Middle frontal gyrus (tissue), 1 donor: ENCODE measurements around the gene SPPL2B.

Experiments
- DNase-seq: peaks from one replicate; pipeline ENCODE4 v3.0.0-alpha.2; 2015; ENCODE audit warnings: low spot score; ENCODE audit errors: extremely low spot score

The SPPL2B gene

DNA sequence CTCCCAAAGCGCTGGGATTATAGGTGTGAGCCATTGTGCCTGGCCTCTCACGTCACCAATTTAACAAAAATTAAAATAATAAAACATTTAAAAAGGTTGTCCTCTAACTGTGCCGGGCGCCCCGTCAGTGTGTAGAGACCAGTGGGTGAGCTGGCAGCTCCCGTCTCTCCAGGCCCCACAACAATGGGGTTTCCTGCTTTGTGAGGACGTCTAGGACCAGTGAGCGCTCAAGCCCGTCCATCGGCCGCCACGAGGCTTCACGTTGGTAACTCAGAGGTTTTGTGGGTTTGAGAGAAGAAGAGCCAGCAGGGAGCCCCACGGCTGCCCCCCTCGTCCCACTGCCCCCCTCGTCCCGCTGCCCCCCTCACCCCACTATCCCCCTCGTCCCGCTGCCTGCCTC lies 4.8 kb upstream of the SPPL2B start:
- DNase-seq = no peak

DNA sequence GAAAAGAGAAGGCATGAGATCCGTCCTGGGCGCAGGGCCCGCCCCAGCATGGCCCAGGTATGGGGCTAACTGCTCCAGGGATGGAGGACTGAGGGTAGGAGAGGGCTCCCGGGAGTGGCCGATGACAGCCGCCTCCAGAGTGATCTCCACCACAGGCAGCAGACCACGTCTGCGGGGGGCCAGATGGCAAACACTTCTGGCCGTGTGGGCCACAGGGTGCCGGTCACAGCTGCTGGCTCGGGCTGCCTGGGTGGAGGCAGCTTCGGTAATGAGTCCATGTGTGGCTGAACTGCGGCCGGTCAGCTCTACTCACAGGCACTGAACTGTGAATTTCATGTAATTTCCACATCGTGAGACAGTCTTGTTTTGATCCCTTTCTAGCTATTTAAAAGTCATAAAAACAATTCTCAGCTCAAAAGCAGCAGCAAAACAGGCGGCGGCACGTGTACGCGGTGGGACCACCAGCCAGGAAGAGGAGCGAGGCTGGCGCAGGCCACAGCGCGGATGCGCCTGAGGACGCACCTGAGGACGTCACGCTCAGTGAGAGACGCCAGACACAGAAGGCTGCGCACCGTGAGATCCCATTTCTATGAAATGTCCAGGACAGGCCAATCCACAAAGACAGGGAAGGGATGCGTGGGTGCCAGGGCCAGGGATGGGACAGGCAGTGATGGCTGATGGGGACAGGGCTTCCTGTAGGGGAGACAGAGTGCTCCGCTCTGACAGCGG lies 4.1 kb upstream of the SPPL2B start:
- no peak for DNase-seq

DNA sequence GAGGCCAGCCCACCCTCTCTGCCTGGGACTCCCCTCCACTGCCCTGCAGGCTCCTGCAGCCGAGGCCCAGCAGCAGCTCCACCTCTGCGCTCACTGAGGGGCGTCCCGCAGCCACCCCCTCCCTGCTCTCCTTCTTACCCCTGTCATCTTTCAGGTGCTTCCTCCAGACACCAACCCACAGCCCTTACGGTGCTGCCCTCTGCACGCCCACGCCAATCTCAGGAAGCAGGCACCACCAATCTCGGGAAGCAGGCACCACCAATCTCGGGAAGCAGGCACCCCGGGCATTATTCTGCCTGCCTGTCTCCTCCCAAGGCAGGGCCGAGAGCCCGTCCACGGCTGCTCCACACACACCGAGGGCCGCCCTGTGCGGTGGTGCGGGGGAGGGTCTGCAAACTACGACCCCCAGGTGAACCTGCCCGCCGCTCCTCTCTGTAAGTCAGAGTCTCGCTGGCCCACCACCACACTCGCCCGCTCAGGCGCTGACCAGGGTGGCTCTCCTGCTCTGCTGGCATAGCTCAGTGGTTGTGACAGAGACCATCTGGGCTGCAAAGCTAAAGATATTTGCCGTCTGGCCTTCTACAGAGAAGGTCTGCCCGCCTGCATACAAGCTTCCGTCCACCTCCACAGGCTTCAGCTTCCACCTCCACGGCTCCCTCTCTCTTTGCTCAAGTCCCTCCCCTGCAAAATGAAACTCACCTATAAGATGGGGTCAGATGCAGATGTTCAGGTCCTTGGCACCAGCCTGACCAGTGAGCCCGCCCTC lies 3.0 kb upstream of the SPPL2B start:
- DNase-seq = no peak

DNA sequence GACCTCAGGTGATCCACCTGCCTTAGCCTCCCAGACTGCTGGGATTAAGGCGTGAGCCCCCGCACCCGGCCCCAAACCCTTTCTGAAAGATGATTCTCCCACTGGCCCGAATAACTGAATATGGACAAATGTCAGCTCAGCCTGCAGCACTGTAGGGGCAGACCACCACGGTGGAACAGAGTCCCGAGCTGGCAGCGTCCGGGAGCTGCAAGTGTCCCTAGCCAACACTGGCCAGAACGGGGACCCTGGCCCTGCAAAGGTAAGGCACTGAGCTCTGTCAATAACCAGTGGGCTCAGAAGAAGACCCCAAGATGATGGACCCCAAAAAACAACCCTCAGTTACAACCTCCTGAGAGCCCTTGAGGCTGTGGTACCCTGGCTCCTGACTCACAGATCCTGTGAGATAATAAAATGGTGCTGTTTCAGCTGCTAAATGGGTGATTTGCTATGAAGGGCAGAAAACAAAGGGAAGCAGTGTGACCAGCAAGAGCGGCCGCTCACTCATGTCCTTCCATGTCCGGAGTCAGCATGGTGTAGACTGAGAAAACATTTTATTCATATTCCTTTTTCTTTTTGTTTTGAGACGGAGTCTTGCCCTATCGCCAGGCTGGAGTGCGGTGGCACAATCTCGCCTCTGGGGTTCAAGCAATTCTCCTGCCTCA lies 1.7 kb upstream of the SPPL2B start:
- DNase-seq = no peak

DNA sequence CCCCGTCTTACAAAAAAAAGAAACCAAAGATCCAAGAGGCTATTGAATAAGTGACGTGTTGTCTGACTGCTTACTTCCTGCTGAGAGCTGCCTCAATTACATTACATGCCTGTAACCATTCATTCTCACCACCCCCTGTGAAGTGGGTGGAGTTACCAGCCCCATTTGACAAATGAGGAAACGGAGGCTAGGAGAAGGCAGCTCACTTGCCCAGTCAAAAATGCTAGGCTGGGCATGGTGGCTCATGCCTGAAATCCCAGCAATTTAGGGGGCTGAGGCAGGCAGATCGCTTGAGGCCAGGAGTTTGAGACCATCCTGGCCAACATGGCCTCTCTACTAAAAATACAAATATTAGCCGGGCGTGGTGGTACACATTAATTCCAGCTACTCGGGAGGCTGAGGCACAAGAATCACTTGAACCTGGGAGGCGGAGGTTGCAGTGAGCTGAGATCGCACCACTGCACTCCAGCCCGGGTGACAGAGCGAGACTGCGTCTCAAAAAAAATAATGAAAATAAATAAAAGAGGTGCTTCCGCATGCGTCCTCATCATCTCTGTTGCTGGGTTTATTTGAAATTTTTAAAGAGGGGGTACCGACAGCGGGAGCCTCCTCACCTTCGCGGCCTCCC lies 597 bp upstream of the SPPL2B start:
- DNase-seq = no peak

DNA sequence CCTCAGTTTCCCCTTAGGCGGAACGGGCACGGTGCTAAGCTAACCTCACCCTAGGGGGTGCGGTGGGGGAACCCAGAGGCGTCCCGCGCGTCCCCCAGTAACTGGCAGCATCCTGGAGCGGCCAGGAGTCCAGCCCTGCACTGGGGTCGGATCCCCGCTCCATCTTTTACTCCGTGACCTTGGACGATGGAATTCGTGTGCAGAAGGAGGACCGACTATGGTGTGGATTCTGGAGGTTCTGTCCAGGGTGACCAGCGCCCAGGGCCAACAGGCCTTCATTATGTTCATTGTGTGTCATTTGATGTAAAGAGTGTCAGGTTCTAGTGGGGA lies 630 bp downstream of the SPPL2B start:
- DNase-seq = no peak

DNA sequence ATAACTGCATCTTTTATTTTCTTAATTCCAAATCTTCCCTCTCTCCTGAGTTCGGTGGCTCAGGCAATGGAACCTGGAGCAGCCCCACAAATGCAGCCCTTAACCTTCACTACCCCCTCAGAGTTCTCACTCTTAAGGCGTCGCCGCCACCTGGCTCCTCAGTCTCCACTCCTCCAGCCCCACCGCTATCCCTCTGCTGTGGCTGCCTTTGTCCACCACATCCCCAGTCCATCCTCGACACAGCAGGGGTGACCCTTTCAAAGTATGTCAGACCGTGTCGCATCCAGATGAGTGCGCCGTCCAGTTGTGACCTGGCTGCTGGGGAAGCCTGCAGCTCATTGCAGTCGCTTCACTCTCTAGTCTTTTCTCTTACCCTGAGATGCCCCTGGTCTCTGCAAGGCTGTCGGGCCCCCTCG lies 1.0 kb downstream of the SPPL2B start:
- no peak for DNase-seq

DNA sequence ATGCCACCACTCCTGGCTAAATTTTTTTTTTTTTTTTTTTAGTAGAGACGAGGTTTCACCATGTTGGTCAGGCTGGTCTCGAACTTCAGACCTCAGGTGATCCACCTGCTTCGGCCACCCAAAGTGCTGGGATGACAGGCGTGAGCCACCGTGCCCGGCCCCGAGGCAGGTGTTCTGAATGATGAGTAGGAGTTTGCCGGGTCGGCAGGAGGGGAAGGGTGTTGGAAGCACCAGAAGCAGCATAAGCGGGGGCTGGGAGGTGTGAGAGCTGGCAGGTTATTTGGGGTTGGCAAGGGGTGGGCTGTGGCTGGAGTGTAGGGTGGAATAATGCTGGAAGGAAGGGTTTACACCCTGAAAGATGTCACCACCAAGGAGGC lies 1.8 kb downstream of the SPPL2B start:
- no peak for DNase-seq

DNA sequence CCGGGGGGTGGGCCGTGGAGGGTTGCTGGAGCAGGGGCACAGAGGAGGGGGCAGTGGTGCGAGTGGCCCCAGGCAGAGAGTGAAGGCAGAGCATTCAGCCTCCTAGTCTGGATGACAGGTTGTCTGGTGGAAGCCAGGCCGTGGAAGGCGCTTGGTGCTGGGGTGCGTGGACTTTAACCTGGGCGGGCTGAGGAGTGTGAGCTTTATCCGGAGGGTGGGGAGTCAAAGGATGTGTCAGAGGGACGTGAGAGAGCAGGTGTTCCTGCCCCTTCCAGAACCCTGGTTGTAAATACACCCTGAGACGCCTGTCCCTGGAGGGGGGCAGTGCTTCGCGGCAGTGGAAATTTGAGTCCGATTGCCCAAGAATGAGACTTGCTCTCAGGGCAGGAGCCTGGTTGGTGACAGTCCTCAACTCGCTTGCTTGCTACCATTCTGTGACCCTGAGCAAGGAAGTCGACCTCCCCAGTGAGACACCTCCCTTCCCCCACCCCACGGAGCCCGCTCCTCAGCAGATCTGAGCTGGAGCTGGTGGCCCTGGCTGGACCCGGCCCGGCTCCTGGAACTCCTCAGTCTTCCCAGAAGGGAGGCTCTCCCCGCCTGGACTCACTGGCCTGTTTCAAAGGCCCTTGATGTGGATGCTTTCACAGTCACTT lies 2.3 kb downstream of the SPPL2B start:
- DNase-seq = no peak

DNA sequence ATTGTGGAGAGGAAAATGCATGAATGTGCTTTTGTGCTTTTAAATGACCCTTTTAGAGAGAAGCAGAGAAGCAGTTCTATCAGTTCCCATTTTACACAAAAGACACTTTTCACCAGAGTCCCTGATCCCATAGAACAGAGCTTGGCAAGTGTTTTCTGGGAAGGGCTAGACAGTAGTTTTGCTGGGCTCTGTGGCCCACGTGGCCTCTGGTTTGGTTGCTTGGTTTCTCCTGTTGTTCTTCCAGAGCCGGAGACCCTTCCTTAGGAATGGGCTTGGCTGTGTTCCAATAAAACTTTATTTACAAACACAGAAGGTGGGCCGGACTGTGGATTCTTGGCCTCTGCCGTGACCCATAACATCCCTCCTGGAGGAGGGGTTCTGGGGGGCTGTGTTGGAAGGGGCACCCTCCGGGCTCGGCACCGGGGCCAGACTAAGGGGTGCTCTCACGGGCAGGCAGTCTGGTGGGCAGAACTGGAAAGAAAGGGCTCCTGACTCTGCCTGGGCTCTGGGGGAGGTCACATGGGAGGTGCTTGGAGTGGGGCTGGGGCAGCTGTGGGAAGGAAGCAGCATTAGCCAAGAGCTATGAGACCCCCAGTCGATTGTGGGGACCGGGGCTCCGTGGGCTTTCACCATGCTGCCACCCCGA lies 3.2 kb downstream of the SPPL2B start:
- no peak for DNase-seq

DNA sequence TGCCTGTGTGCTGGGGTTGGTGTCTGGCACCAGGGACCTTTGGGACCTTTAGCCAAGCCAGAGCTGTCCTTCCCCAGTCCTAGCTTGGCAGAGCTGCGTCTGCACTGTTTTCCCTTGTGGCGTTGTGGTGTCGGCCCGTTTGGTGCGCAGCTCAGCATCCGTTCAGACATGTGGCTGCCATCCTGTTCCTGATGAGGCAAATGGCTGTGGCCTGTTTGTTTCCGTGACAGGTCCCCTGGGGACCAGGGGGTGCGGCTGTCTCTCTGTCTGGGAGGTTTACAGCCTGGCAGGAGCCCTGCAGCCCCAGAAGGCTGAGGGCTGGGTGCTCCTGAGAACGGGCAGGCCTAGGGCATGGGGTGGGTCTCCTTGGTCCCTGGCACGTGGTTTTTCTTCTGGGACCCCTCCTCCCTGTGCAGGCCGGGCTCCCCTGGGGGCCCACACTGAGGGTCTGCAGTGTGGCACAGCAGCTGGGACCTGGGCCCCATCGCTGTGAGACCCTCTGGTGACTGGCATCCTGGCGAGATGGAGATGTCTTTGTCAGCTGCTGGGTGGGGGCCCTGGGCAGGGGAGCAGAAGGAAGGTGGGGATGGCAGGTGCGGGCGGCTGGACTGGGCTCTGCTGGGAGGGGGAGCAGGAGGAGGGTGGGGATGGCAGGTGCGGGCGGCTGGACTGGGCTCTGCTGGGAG lies 4.0 kb downstream of the SPPL2B start:
- no peak for DNase-seq

DNA sequence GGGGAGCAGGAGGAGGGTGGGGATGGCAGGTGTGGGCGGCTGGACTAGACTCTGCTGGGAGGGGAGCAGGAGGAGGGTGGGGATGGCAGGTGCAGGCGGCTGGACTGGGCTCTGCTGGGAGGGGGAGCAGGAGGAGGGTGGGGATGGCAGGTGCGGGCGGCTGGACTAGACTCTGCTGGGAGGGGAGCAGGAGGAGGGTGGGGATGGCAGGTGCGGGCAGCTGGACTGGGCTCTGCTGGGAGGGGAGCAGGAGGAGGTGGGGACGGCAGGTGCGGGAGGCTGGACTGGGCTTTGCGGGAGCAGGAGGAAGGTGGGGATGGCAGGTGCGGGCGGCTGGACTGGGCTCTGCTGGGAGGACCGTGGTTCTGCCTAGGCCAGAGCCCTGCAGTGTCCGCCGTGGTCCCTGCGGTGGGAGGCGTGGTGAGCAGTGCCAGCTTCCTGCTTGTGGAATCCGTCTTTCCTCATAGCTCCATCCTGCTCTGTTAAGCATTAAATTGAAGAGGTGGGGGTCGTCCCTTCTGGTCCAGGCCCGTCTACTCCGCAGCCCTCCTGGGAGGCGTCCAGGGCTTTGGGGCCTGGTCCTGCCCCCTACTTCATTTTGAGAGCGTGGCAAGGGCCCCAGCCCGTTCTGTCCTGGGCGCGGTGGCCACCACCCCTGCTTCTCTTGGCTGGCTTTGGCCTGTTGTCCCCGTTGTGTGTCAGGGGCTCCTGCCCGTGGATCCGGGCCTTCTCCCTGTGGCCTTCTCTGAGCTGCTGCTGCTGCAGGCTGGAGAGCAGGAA lies 4.7 kb downstream of the SPPL2B start:
- DNase-seq = no peak

DNA sequence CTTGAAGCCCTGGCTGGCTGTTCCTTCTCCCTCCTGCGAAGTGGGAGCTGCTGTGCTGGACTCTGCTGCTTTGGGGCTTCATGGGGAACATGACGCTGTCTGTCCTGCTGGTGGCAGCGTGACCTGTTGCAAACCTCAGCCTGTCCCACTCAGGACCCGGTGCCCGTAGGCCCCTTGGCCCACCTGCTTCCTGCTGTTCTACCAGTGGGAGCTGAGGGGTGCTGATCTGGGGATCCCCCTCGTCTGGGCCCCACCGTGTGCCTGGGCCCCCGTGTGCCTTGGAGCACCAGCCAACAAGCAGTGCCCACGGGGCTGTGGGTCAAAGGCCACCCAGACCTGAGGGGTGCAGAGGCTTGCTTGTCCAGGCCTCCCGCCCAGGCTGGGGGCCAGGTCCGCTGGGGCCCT lies 5.3 kb downstream of the SPPL2B start:
- no peak for DNase-seq

DNA sequence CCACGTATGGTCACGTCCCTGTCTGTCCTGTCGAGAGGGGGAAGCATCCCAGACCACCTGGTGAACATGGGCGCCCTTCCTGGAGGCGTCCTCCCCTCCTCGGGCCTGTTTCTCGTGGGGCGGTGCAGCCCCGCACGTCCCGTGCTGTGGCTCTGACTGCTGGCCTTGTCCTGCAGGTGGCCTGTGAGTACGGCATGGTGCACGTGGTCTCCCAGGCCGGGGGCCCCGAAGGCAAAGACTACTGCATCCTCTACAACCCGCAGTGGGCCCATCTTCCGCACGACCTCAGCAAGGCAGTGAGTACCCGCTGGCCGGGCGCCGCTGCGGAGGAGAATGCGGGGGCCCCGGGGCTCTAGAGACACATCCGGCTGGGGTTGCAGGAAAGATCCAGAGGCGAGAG lies 5.9 kb downstream of the SPPL2B start:
- no peak for DNase-seq

DNA sequence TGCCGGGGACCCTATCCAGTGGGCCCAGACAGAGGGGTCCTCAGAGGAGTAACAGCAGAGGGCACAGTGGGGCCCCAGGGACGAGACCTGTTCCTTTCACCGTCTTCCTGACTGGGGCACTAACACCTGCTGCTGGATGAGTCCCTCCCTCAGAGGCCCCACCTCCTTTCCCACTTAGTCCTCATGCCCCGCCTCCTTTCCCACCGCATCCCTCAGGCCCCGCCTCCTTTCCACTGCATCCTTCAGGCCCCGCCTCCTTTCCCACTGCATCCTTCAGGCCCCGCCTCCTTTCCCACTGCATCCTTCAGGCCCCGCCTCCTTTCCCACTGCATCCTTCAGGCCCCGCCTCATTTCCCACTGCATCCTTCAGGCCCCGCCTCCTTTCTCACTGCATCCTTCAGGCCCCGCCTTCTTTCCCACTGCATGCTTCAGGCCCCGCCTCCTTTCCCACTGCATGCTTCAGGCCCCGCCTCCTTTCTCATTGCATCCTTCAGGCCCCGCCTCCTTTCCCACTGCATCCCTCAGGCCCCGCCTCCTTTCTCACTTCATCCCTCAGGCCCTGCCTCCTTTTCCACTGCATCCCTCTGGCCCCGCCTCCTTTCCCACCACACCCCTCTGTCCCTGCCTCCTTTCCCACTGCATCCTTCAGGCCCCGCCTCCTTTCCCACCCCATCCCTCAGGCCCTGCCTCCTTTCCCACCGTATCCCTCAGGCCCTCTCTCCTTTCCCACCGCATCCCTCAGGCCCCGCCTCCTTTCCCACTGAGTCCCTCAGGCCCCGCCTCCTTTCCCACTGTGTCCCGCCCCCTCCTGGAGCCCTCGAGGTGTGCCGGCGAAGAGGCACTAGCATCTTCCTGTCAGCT lies 6.7 kb downstream of the SPPL2B start:
- DNase-seq = no peak

DNA sequence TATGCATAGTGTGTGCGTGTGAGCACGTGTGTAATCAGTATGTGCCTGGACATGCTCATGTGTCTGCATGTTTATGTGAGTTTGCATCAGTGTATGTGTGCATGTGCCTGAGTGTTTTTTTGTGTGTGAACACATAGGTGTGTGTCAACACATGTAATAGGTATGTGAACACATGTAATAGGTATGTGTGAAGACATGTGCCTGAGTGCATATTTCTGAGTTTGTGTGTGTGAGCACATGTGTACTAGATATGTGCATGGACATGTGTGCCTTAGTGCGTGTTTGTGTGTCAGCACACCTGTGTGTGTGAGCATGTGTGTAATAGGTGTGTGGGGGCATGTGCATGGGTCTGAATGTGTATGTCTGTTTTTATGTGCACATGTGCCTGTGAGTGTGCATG lies 7.4 kb downstream of the SPPL2B start:
- no peak for DNase-seq

DNA sequence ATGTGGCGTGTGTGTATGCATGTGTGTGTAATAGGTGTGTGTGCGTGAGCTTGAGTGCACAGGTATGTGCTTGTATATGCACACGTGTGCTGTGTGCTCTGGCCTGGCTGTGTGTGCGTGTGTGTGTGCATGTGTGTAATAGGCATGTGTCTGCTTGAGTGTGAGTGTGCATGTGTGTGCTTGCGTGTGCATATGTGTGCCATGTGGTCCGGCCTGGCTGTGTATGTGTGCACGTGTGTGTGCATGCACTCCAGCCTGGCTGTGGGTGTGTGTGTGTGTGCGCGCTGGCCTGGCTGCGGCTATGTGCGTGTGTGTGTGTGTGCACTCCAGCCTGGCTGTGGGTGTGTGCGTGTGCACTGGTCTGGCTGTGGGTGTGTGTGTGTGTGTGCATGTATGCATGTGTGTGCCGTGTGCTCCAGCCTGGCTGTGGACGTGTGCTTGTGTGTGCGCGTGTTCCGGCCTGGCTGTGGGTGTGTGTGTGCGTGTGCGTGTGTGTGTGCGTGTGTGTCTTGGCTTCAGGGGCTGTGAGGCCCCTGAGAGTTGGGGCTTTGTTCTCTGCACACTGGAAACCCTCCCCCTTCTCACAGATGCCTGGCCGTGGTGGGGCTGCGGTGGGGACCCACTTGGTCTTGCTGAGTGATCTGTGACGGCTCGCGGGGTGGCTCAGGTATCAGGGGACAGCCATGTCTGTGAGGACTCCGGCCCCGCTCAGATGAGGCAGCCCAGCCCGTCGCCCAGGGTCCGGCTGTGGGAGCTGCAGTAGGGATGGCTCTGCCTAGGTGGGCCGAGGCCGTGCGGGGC lies 8.2 kb downstream of the SPPL2B start:
- no peak for DNase-seq

DNA sequence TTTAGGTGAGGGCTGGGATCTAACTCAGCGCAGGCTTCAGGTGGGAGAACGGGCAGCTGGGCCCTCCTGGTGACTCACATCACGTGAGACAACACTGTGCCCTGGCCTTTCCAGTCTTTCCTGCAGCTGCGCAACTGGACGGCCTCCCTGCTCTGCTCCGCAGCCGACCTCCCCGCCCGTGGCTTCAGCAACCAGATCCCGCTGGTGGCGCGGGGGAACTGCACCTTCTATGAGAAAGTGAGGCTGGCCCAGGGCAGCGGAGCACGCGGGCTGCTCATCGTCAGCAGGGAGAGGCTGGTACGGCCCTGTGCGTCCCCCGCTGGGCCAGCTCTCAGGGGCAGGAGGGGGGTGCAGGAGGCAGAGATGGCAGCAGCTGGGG lies 8.8 kb downstream of the SPPL2B start:
- DNase-seq = no peak
